ENCODE measurements around the gene SELENOO. TPM values are rescaled to one million over a fixed set of nuclear protein-coding genes. Genes with fewer than 3 reads are reported as not detected.

Gene SELENOO
- total RNA-seq, 1 donor = 15.5 TPM

DNA sequence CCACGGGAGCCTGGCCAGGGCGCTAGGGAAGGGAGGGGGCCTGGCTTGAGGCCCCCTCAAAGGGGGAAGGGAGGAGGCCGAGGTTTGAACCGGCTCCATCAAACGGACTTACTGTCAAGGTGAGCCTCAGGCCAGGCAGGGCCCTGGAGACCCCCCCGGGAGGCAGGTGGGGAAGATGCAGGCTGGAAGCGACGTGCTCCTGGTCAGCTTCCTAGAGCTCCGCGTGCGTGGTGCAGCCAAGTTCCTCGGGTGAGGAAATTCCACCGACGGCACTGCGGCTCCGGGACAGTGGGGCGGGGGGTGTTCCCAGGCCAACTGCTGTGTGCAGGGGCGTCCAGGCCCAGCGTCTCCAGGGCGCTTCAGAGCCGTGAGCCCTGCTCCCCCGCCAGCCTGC, 22.3 kb upstream of the SELENOO start:
- DNase-seq (ENCODE audit: low read depth) = no peak
- H3K4me3 ChIP-seq (ENCODE audit: low read depth, low read length) = no peak overlapping the region
- TF ChIP-seq, protein P1, sequence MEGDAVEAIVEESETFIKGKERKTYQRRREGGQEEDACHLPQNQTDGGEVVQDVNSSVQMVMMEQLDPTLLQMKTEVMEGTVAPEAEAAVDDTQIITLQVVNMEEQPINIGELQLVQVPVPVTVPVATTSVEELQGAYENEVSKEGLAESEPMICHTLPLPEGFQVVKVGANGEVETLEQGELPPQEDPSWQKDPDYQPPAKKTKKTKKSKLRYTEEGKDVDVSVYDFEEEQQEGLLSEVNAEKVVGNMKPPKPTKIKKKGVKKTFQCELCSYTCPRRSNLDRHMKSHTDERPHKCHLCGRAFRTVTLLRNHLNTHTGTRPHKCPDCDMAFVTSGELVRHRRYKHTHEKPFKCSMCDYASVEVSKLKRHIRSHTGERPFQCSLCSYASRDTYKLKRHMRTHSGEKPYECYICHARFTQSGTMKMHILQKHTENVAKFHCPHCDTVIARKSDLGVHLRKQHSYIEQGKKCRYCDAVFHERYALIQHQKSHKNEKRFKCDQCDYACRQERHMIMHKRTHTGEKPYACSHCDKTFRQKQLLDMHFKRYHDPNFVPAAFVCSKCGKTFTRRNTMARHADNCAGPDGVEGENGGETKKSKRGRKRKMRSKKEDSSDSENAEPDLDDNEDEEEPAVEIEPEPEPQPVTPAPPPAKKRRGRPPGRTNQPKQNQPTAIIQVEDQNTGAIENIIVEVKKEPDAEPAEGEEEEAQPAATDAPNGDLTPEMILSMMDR (IDR thresholded peaks at IDR 0.05; ENCODE audit: insufficient read depth, low read length) = no peak

DNA sequence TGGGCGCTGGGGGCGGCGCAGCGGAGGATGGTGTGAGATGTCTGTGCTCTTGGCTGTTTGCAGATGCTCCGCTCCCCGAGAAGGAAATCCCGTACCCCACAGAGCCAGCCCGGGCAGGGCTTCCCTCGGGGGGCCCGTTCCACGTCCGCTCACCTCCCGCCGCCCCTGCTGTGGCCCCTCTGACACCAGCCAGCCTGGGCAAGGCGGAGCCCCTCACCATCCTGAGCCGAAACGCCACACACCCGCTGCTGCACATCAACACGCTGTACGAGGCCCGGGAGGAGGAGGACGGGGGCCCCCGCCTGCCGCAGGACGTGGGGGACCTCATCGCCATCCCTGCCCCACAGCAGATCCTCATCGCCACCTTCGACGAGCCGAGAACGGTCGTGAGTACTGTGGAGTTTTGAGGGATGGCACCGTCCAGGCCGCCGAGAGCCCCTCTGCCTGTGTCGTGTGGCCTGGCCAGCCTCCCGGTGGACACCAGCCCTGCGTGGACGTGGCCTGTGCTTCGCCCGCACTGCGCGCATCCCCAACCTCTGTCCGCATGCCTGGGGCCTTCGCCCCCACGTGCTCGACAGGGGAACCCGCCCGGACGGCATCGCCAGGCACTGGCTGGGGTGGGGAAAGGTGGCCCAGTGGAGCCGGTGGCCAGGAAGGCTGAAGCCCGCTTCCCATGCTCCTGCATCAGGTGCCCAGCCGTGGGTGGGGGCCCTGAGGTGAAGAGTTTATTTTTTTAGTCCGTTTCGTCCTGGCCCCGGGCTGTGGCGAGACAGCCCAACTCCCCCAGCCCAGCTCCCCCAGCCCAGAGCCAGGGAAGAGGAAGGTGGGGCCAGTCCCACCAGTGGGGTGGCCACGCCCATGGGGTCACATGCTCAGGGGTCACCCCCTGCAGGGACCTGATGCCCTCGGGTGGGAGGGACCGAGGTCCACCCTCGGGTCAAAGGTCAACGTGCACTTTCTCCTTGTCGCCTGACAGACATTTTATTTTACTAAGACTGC, 21.6 kb upstream of the SELENOO start:
- no peak overlapping the region for H3K4me3 ChIP-seq (ENCODE audit: low read depth, low read length)
- DNase-seq (ENCODE audit: low read depth) = no peak
- TF ChIP-seq, protein P1 (IDR thresholded peaks at IDR 0.05; ENCODE audit: insufficient read depth, low read length) = no peak

DNA sequence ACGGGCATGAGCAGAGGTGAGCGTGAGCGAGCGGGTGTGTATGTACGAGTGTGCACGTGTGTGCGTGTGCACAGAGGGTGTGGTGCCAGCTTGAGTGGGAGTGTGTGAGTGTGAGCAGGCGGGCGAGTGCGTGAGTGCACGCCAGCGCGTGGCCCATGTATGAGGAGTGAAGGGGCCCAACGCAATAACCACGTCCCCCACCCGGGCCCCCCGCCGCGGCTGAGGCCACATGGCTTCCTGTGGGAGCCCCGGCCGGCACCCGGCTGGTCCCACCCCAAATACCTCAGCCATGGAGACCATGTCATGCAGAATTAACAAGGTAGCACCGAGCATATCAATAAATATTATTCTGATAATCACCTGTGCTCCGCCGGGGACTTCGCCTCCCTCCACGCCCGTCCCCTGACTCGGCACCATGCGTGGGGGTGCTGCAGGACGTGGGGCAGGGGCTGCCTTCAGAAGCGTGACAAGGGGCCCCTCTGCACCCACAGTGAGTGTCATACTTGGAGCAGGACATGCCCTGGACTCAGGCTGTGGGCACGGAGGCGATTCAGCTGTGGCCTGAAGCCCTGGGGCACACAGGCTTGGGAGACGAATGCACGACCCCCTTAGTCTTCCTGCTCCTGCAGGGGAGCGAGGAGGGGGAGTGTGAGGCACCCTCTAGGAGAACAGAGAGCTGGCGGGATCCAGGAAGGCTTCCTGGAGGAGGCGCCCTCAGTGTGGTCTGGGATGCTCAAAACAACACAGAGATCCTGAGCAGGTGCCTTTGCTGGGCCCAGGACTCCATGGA, 20.7 kb upstream of the SELENOO start:
- DNase-seq (ENCODE audit: low read depth) = no peak
- no peak overlapping the region for H3K4me3 ChIP-seq (ENCODE audit: low read depth, low read length)
- TF ChIP-seq, protein P1 (IDR thresholded peaks at IDR 0.05; ENCODE audit: insufficient read depth, low read length) = no peak

DNA sequence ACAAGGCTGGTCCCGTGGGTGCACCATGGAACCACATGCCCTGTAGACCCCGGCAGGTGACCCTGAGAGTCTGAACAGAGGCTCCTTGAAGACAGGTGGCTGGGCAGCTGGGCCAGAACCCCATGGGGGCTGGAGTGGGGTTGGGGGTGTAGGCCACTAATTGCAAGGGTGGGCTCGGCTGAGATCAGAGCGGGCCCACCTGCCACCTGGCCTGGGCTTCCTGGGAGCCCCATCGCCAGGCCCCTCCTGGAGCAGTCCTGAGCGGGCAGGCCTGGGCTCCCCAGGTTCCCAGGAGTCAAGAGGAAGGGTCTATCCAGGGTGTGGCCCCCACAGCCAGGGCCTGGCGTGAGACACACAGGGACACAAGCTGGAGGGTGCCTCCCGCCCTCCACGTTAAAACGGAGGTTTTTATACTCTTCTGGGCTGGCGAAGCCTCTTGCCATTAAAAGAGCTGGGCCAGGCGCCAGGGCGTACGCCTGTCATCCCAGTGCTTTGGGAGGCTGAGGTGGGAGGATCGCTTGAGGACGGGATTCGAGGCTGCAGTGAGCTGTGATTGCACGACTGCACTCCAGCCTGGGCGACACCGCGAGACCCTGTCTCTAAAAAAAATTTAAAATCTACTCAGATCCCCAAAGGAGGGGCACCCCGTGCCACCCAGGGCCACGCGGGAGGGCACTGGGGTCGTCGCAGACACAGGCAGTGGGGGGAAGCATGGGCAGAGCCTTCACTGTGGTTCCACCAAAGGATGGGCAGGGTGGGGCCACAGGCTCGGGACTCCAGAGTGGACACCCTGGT, 19.9 kb upstream of the SELENOO start:
- H3K4me3 ChIP-seq (ENCODE audit: low read depth, low read length) = no peak overlapping the region
- TF ChIP-seq, protein P1 (IDR thresholded peaks at IDR 0.05; ENCODE audit: insufficient read depth, low read length) = no peak
- no peak for DNase-seq (ENCODE audit: low read depth)

DNA sequence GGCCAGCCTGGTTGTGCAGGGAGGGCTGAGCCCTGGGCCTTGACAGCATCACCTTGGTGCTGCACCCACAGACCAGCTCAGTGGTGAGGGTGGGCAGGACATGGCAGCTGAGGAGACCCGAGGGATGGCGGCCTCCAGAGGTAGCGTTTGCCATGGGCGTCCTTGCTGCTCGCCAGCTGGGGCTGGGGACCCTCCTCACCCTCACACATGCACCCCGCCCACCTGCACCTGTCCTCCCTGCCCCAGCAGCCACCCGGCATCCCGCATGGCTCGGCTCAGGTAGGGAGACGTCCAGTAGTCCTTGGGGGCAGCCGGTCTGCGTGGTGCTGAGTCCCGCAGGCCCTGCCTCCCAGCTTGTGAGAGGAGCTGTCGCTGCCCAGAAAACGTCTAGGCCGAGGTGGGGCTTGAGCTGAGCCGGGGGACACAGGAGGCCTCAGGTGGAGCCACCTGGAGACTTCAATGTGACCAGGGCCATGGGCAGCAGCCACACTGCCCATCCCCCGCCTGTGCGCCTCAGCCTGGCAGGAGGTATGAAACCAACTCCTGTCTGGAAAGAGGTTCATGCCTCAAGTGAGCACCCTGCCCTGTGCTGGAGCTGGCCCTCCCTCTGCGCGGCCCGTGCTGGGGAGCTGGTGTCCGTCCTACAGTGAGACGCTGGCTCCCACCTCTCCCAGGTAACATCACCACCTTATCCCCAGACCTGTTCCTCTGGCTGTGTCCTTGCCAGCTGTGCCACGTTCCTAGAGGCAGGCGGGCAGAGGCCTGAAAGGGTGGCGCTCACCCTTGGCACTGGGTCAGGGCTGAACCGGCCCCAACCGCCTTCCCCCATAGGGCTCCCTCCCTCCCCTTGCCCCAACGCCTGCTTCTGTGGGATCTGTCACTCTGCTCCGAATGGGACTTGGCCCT, 18.4 kb upstream of the SELENOO start:
- TF ChIP-seq, protein P1 (IDR thresholded peaks at IDR 0.05; ENCODE audit: insufficient read depth, low read length) = no peak
- DNase-seq (ENCODE audit: low read depth) = no peak
- H3K4me3 ChIP-seq (ENCODE audit: low read depth, low read length) = no peak overlapping the region

Measured in fibroblast of the aortic adventitia (primary cell).